Keratinocyte (primary cell): ENCODE results near the gene CSNK1G1.

Experiments used
- CTCF ChIP-seq, 3 experiments: IDR thresholded peaks in 1 of 3; conservative IDR thresholded peaks in 1 of 3; optimal IDR thresholded peaks in 1 of 3; 2 replicates in 2 of 3; 3 replicates in 1 of 3; pipeline versions ENCODE3 to v1.5.1; 2011; ENCODE audit warnings: low read length in 3 of 3, mild to moderate bottlenecking in 3 of 3, moderate library complexity in 2 of 3, control low read depth in 1 of 3, inconsistent platforms in 1 of 3; ENCODE audit not compliant: insufficient read depth in 2 of 3; ENCODE audit errors: extremely low read depth in 1 of 3
- EZH2 ChIP-seq: IDR thresholded peaks from one replicate; pipeline ENCODE4 v1.6.1; 2012; ENCODE audit warnings: inconsistent platforms, mild to moderate bottlenecking, low read length, moderate library complexity

DNA sequence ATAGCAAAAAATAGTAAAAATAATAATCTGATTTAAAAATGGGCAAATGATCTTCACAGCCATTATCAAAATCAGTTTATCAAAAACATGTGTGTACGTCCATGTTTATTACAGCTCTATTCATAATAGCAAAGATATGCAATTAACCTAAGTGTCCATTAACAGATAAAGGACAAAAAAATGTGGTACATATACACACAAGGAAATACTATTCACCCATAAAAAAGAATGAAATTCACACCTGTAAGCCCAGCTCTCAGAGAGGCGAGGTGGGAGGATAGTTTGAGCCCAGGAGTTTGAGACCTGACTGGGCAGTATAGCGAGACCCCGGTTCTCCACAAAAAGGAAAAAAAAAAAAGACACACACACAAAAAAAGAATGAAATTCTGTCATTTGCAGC is 110.6 kb downstream of the CSNK1G1 start:
- TF ChIP-seq CTCF (optimal IDR thresholded peaks at IDR 0.05 in 1 of 3, IDR thresholded peaks at IDR 0.05 in 1 of 3, conservative IDR thresholded peaks at IDR 0.05 in 1 of 3; ENCODE audit: extremely low read depth in 1 of 3, insufficient read depth in 2 of 3, low read length in 3 of 3) (no peak), EZH2 (no peak)
